VCaP (cell line): ENCODE results near the gene ZNF507.

Source experiments
- H3K27ac ChIP-seq: fragments of 450-650 bp; 2 replicates; pipeline ENCODE4 v1.5.1; 2017
- TF ChIP-seq, protein P1 (sequence below): fragments of 450-650 bp; conservative IDR thresholded peaks from 2 replicates; pipeline ENCODE4 v1.5.1; 2017; ENCODE audit warnings: mild to moderate bottlenecking, moderate library complexity

Gene ZNF507

DNA sequence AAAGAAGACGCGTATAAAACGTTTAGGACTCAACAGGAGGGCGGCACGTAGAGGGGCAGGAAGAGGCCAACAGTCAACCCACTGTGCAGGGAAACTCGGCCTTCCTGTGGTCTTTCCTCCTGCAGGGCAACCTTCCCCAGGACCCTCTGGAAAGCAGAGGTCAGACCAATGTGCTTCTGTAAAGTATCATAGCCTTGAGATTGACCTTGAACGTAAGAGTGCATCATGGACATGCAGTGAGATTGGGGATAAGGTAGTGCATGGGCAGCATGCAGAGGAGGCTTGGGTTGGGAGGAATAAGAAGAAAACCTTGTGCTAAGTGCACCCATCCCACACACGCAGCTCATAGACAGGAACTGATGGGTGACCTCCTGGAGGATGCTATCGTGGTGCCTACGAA lies 34.0 kb upstream of the ZNF507 start:
- no peak overlapping the region for H3K27ac ChIP-seq
- TF ChIP-seq, protein P1, sequence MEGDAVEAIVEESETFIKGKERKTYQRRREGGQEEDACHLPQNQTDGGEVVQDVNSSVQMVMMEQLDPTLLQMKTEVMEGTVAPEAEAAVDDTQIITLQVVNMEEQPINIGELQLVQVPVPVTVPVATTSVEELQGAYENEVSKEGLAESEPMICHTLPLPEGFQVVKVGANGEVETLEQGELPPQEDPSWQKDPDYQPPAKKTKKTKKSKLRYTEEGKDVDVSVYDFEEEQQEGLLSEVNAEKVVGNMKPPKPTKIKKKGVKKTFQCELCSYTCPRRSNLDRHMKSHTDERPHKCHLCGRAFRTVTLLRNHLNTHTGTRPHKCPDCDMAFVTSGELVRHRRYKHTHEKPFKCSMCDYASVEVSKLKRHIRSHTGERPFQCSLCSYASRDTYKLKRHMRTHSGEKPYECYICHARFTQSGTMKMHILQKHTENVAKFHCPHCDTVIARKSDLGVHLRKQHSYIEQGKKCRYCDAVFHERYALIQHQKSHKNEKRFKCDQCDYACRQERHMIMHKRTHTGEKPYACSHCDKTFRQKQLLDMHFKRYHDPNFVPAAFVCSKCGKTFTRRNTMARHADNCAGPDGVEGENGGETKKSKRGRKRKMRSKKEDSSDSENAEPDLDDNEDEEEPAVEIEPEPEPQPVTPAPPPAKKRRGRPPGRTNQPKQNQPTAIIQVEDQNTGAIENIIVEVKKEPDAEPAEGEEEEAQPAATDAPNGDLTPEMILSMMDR, result no peak

DNA sequence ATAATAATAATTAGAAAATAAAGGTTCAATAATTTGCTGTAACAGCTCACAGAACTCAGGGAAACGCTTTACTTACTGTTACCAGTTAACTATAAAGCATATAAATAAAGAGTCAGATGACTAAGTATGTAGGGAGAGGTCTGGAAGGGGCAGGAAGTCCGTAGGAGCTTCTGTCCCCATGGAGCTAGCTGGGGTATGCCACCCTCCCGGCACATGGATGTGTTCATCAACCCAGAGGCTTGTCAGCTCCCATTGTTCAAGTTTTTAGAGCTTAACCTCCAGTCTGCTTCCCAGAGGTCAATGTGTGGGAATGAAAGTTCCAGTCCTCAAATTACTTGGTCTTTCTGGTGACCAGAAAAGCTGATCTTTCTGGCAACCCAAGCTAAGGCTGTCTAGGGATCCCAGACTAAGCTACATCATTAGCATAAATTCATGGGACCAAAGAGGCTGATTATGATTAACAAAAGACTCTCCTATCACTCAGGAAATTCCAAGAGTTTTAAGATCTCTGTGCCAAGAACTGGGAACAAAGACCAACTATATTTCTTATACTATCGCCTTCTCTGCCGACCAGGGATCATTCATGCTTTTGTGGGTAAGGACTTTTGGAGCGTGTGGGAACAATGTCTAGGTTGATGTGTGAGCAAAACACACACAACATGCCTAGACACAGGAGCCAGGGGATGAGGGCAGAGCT lies 31.7 kb upstream of the ZNF507 start:
- TF ChIP-seq, protein P1, result no peak
- H3K27ac ChIP-seq, result no peak overlapping the region

DNA sequence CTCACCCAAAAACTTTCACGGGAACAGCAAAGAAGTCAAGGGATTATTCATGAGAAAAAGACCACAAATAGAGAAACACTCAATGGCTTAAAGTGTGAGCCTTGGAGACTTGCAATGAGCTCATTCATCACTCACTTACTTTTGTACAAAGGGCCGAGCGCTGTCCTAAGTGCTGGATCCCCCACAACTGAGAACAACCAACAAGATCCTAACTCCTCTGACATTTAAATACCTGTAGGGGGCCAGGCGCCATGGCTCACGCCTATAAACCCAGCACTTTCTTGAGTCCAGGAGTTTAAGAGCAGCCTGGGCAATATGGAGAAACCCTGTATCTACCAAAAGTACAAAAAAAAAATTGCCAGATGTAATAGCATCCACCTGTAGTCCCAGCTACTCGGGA lies 29.4 kb upstream of the ZNF507 start:
- TF ChIP-seq, protein P1, result no peak
- no peak overlapping the region for H3K27ac ChIP-seq

DNA sequence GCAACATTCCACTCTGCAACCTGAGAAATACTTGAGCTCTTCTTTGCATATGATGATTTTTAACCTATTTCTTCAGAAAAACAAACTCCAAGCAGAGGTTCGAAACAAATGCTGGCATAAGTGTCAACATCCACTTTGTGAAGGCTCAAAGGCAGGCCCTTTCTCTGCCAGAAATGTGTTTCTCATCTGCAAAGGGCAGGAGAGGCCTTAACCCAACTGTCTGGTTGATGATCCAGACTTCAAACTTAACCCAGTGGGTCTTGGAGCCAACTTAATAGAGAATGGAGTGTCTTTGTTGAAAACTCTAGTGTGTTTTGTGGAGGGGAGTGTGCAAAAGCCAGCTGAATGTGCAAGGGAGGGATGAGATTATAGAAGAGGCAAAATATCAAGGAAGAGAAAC lies 28.3 kb upstream of the ZNF507 start:
- H3K27ac ChIP-seq, result no peak overlapping the region
- TF ChIP-seq, protein P1, result no peak

DNA sequence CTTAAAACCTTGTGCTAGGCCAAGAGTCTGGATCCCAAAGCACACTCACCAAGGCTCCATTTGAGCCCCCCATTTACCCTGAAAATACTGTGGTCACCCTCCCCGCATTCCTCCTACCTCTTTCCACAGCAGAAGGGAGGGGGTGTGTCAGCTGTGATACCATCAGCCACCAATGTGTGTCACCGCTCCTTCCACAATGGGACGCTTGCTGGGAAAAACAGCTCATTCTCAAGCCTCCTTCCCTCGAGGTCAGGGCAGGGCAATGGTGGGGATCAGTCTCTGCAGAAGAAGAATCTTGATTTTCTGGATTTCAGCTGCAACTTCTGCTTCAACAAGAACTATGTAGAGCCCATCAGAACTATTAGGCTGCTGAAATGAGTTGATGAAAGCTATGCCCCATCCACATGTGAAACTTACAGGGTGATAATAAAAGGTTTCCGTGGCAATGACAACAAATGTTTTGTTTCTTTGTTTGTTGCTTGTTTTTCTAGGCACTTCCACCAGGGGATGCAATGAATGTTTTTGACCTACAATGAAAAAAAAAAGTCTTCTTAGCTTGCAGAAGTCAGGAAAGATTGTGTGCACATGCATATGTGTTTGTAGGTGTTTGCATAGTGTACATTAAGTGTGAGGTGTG lies 26.4 kb upstream of the ZNF507 start:
- H3K27ac ChIP-seq, result no peak overlapping the region
- TF ChIP-seq, protein P1, result peak; percentile 67

DNA sequence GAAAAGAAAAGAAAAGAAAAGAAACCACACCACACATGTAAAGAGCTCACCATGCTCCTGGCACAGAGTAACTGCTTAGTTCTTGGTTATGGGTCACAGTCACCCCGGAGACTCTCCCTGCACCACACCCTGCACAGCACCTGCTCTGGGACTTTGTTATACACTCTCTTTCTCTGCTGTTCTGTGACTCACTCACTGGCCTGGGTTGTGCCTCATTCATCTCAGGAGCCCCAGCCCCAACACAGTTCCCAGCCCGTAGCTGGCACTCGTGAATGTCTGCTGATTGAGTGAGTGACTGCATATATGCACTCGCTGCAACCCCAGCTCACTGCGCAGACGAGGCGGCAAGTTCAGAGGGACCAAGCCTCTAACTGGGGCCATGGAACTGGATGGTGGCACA lies 22.9 kb upstream of the ZNF507 start:
- no peak overlapping the region for H3K27ac ChIP-seq
- TF ChIP-seq, protein P1, result no peak

DNA sequence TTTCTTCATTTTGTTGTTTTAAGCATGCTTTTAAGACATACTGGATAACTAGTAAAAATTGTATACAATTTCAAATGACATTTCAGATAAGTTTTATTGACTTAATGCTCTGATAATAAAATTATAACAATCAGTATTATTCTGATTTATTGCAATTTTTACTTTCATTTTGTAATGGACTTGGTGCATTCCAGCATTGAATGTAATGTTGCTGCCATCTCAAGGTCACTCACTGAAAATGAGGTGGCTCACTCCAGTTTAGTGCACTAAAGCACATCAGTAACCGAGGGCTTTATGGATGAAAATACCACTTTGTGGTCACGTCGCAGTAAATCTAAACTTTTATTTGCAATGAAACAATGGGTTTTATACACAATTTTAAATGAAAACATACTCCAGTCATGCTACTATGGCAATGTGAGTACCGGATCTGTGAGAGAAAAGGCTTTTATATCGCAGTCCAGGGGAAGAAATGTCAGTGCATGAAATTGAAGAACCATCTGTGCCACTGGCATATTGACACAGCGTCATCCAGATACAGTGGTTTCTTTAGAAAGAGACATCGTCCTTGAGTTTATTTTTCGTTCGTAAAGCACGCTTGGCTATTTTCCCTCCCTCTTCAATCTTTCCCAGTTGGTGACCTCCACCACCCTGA lies 20.7 kb upstream of the ZNF507 start:
- peak overlapping the region; percentile 28; the same call in 1 of the 2 replicates for H3K27ac ChIP-seq
- TF ChIP-seq, protein P1, result peak; percentile 66
